Measurements from ENCODE around the gene CEMIP2. TPM values are rescaled to one million over a fixed set of nuclear protein-coding genes. Genes with fewer than 3 reads are reported as not detected.

The CEMIP2 gene
- total RNA-seq, 4 donors from 2014 or later: 7.6 to 34.5 (median 12.3) TPM

GRCh38 chr9:71758277-71758676, 10.0 kb downstream of the CEMIP2 start:
- intact Hi-C loops (cut with DNase I): no loop called here
- Histone ChIP-seq H3K36me3 (no peaks in the 10 kb centered on the region), H3K27ac (peak overlapping the region in 2 of 4 donors; percentile 16 to 38), H3K27me3 (no peaks in the 10 kb centered on the region), H3K4me3 (no peak overlapping the region), H3K4me1 (peaks cover 8 to 66% (median 16%) of the 10 kb centered on the region in 3 donors), H3K9me3 (no peaks in the 10 kb centered on the region)
- 36 to 48% methylated on average over 4 of the region's 4 CpGs for whole genome bisulfite sequencing, 2 donors
- DNase-seq: no peak
- TF ChIP-seq CTCF (IDR thresholded peaks at IDR 0.05) (no peak), POLR2A (IDR thresholded peaks at IDR 0.05) (no peak)

GRCh38 chr9:71756753-71757152, 11.6 kb downstream of the CEMIP2 start:
- intact Hi-C loops (cut with DNase I): no loop called here
- peaks cover 8 to 59% (median 16%) of the 10 kb centered on the region in 3 donors for H3K4me1 ChIP-seq
- no peaks in the 10 kb centered on the region for H3K36me3 ChIP-seq
- no peak overlapping the region for H3K27ac ChIP-seq
- H3K9me3 ChIP-seq: no peaks in the 10 kb centered on the region
- no peaks in the 10 kb centered on the region for H3K27me3 ChIP-seq
- no peak for DNase-seq
- no peak for TF ChIP-seq CTCF (IDR thresholded peaks at IDR 0.05)
- no peak for TF ChIP-seq POLR2A (IDR thresholded peaks at IDR 0.05)
- WGBS, 2 donors: 92 to 100% methylated on average over 1 of the region's 1 CpG
- no peak overlapping the region for H3K4me3 ChIP-seq

GRCh38 chr9:71755869-71756268, 12.4 kb downstream of the CEMIP2 start:
- intact Hi-C loops (cut with DNase I): no loop called here
- 86 to 96% methylated on average over 1 of the region's 1 CpG for WGBS, 2 donors

GRCh38 chr9:71755230-71755629, 13.1 kb downstream of the CEMIP2 start:
- 89 to 100% methylated on average over 2 of the region's 2 CpGs for WGBS, 2 donors

More at GRCh38 chr9:71755869-71756268, 12.4 kb downstream of the CEMIP2 start:
- no peak overlapping the region for H3K4me3 ChIP-seq
- TF ChIP-seq POLR2A (IDR thresholded peaks at IDR 0.05) (no peak), CTCF (IDR thresholded peaks at IDR 0.05) (no peak)
- no peak overlapping the region for H3K27ac ChIP-seq
- H3K27me3 ChIP-seq: no peaks in the 10 kb centered on the region
- H3K9me3 ChIP-seq: no peaks in the 10 kb centered on the region
- DNase-seq: no peak
- peaks cover under 1 to 50% (median 13%) of the 10 kb centered on the region in 3 donors for H3K4me1 ChIP-seq
- no peaks in the 10 kb centered on the region for H3K36me3 ChIP-seq

GRCh38 chr9:71754151-71754550, 14.2 kb downstream of the CEMIP2 start:
- Histone ChIP-seq H3K27ac (no peak overlapping the region), H3K27me3 (no peaks in the 10 kb centered on the region), H3K36me3 (peaks cover 0 to 11% (median 0%) of the 10 kb centered on the region in 3 donors), H3K9me3 (no peaks in the 10 kb centered on the region), H3K4me3 (no peak overlapping the region), H3K4me1 (peaks cover 0 to 36% (median 12%) of the 10 kb centered on the region in 3 donors)
- 91 to 94% methylated on average over 4 of the region's 4 CpGs for WGBS, 2 donors
- DNase-seq: no peak
- TF ChIP-seq CTCF (IDR thresholded peaks at IDR 0.05) (no peak), POLR2A (IDR thresholded peaks at IDR 0.05) (no peak)
- intact Hi-C loops (cut with DNase I): no loop called here

More at GRCh38 chr9:71755230-71755629, 13.1 kb downstream of the CEMIP2 start:
- TF ChIP-seq CTCF (IDR thresholded peaks at IDR 0.05): no peak
- TF ChIP-seq POLR2A (IDR thresholded peaks at IDR 0.05): no peak
- no peak overlapping the region for H3K27ac ChIP-seq
- H3K27me3 ChIP-seq: no peaks in the 10 kb centered on the region
- no peak overlapping the region for H3K4me3 ChIP-seq
- peaks cover 0 to under 1% (median 0%) of the 10 kb centered on the region in 3 donors for H3K36me3 ChIP-seq
- no peak for DNase-seq
- no peaks in the 10 kb centered on the region for H3K9me3 ChIP-seq
- peaks cover 0 to 44% (median 12%) of the 10 kb centered on the region in 3 donors for H3K4me1 ChIP-seq
- intact Hi-C loops (cut with DNase I): no loop called here
